K562 (cell line): ENCODE data around the gene PCDH9. TPM values are rescaled to one million over a fixed set of nuclear protein-coding genes. Genes with fewer than 3 reads are reported as not detected.
A peak's percentile ranks its signal among the peaks of the same experiment; 100 is the strongest.

Experiments used
- ATAC-seq: fragments of 200-7000 bp; cut with Tn5 transposase; 3 replicates; pipeline ENCODE4 v1.9.1; 2020; ENCODE audit warnings: moderate library complexity
- BruUV-seq: library from RNA; stranded (reverse); fragments of 400-500 nt; replicated peaks from 2 replicates; lab custom pipeline; 2021; lab: Mats Ljungman, UMichigan
- CTCF ChIA-PET: fragments of 300-600 bp; formaldehyde crosslinking; extraction: SDS; loops from one replicate; lab custom pipeline; 2021; ENCODE audit warnings: low intra/inter-chr PET ratio; lab: Yijun Ruan, JAX
- POLR2A ChIA-PET: fragments of 300-600, 350-650 bp; sonication (Branson Sonifier 250); formaldehyde crosslinking; extraction: SDS; loops from one replicate; lab custom pipeline; 2021; ENCODE audit warnings: antibody characterized with exemption, inconsistent platforms; lab: Yijun Ruan, JAX
- DNase-seq, 4 experiments: peaks; one replicate each; pipeline versions ENCODE4 v3.0.0 to v3.0.0-alpha.2; 2011 to 2018; ENCODE audit warnings: low spot score in 3 of 4, mixed read lengths in 3 of 4; ENCODE audit errors: extremely low read depth in 1 of 4
- FAIRE-seq: peaks from 2 replicates; lab custom pipeline; 2011; peaks lifted over from hg19 to GRCh38; lab: Jason Lieb, UNC
- H2AFZ ChIP-seq: 2 replicates; pipeline ENCODE4 v1.6.0; 2011; ENCODE audit warnings: low read depth, low read length, control low read depth, inconsistent platforms
- H3K27ac ChIP-seq: fragments of 200-600 bp; 3 replicates; pipeline ENCODE4 v1.8.0; 2011; ENCODE audit warnings: low read depth, mild to moderate bottlenecking, control low read depth, inconsistent platforms, low read length, moderate library complexity, mixed read lengths; ENCODE audit errors: extremely low read depth
- H3K27me3 ChIP-seq, 2 experiments: fragments of 300-600 bp in 1 of 2; 2 replicates in 1 of 2; 3 replicates in 1 of 2; pipeline versions ENCODE4 v1.6.0 to v1.8.0; 2011; ENCODE audit warnings: inconsistent platforms in 2 of 2, low read length in 2 of 2, mild to moderate bottlenecking in 1 of 2, mixed read lengths in 1 of 2, moderate library complexity in 1 of 2; ENCODE audit not compliant: control insufficient read depth in 2 of 2, insufficient read depth in 2 of 2
- H3K36me3 ChIP-seq: fragments of 300-600 bp; 3 replicates; pipeline ENCODE4 v1.8.0; 2011; ENCODE audit warnings: mild to moderate bottlenecking, low read length, inconsistent platforms; ENCODE audit not compliant: control insufficient read depth, insufficient read depth
- H3K4me1 ChIP-seq, 2 experiments: fragments of 200-600 bp in 1 of 2; replicated peaks in 1 of 2; 2 replicates in 1 of 2; 3 replicates in 1 of 2; pipeline versions ENCODE4 v1.5.1 to v1.8.0; 2011; ENCODE audit warnings: inconsistent platforms in 2 of 2, low read length in 2 of 2, mild to moderate bottlenecking in 1 of 2, mixed read lengths in 1 of 2, moderate library complexity in 1 of 2; ENCODE audit not compliant: control insufficient read depth in 2 of 2, insufficient read depth in 2 of 2
- H3K4me2 ChIP-seq: 2 replicates; pipeline ENCODE4 v1.6.1; 2011; ENCODE audit warnings: low read length, control low read depth, inconsistent platforms, mixed read lengths; ENCODE audit not compliant: insufficient read depth
- H3K4me3 ChIP-seq: fragments of 200-600 bp; sonication (generic), shearing (Covaris generic); 2 replicates; pipeline ENCODE4 v1.5.1; 2016; ENCODE audit warnings: control low read depth, inconsistent platforms
- H3K79me2 ChIP-seq: fragments of 200-600 bp; 3 replicates; pipeline ENCODE4 v1.8.0; 2011; ENCODE audit warnings: low read length, inconsistent platforms; ENCODE audit not compliant: control insufficient read depth, insufficient read depth
- H3K9ac ChIP-seq, 2 experiments: 2 replicates each; pipeline versions ENCODE4 v1.6.0 to v1.6.1; 2011; ENCODE audit warnings: low read depth in 2 of 2, low read length in 2 of 2, control low read depth in 1 of 2, inconsistent platforms in 1 of 2, mild to moderate bottlenecking in 1 of 2, mixed read lengths in 1 of 2; ENCODE audit not compliant: insufficient read depth in 1 of 2
- H3K9me1 ChIP-seq: one replicate; pipeline ENCODE4 v1.6.0; 2011; ENCODE audit warnings: inconsistent platforms, mild to moderate bottlenecking, low read length, moderate library complexity; ENCODE audit not compliant: control insufficient read depth, insufficient read depth
- H3K9me3 ChIP-seq: replicated peaks from 2 replicates; pipeline ENCODE4 v1.5.1; 2011; ENCODE audit warnings: low read depth, low read length, inconsistent platforms; ENCODE audit not compliant: control insufficient read depth, insufficient read depth
- H4K20me1 ChIP-seq: replicated peaks from 2 replicates; pipeline ENCODE4 v1.6.1; 2011; ENCODE audit warnings: low read length, inconsistent platforms, mixed read lengths; ENCODE audit not compliant: control insufficient read depth, insufficient read depth
- DEAF1 ChIP-seq: fragments of 450-650 bp; formaldehyde crosslinking; IDR thresholded peaks from 2 replicates; pipeline ENCODE4 v1.4.0; 2020; ENCODE audit warnings: mild to moderate bottlenecking, moderate library complexity
- NR2C2 ChIP-seq, 2 experiments: fragments of 200-800 bp in 1 of 2; sonication (Bioruptor generic) in 1 of 2; sonication (generic) in 1 of 2; formaldehyde crosslinking in 1 of 2; IDR thresholded peaks; 2 replicates each; pipeline versions ENCODE4 v1.6.1 to v1.8.0; 2016 to 2022; ENCODE audit warnings: mild to moderate bottlenecking in 1 of 2, missing compliant biosample characterization in 1 of 2, missing genetic modification characterization in 1 of 2, missing genetic modification reagents in 1 of 2
- PPARD ChIP-seq: fragments of 250-450 bp; sonication (Bioruptor Pico); IDR thresholded peaks from 2 replicates; pipeline ENCODE4 v1.8.0; 2022; ENCODE audit warnings: inconsistent platforms, mild to moderate bottlenecking, moderate library complexity
- PTRF ChIP-seq: fragments of 450-650 bp; IDR thresholded peaks from 2 replicates; pipeline ENCODE4 v1.6.1; 2016; ENCODE audit warnings: mild to moderate bottlenecking, missing genetic modification characterization, missing compliant biosample characterization
- SPI1 ChIP-seq: IDR thresholded peaks from 2 replicates; pipeline ENCODE4 v1.6.1; 2011; ENCODE audit warnings: low read depth, low read length, control low read depth, borderline replicate concordance
- SRF ChIP-seq, 2 experiments: fragments of 250-450, 450-650 bp in 1 of 2; sonication (Bioruptor Pico) in 1 of 2; sonication (generic) in 1 of 2; formaldehyde crosslinking; IDR thresholded peaks; 2 replicates each; pipeline versions ENCODE4 v1.5.0 to v1.5.1; 2020 to 2022; ENCODE audit warnings: mild to moderate bottlenecking in 1 of 2, missing genetic modification reagents in 1 of 2
- ZNF780A ChIP-seq: fragments of 250-450 bp; sonication (Bioruptor Pico); IDR thresholded peaks from 2 replicates; pipeline ENCODE4 v1.5.0; 2021; ENCODE audit warnings: mild to moderate bottlenecking
- WGBS: fragments of 100-300 bp; shearing (Covaris generic); methylation state at CpG from one replicate; pipeline ENCODE4 v1.1.6; 2016; ENCODE audit warnings: low coverage, mixed read lengths; ENCODE audit not compliant: insufficient coverage; ENCODE audit errors: missing lambda C conversion rate; 5-methylcytosine and 5-hydroxymethylcytosine counted together
- in situ Hi-C: fragments of 300-500 bp; cut with MboI; formaldehyde crosslinking; loops from 4 replicates; pipeline ENCODE4 v1.15.0; 2018; ENCODE audit warnings: inconsistent platforms, mixed read lengths
- intact Hi-C: fragments of 100-400 bp; cut with micrococcal nuclease; formaldehyde crosslinking; loops from 2 replicates; pipeline ENCODE4 v1.14.2; 2022
- polyA plus RNA-seq, 8 experiments: library from polyadenylated mRNA; depleted of rRNA in 4 of 8; stranded (reverse) in 5 of 8; unstranded in 3 of 8; fragments of >200 nt; fragmentation: Nextera tagmentation in 2 of 8; fragmentation: Illumina TruSeq in 1 of 8; extraction: Ambion mirVana in 2 of 8; extraction: Trizol in 1 of 8; gene quantifications; 2 replicates each; pipeline versions ENCODE4 v1.2.1 to v1.2.3, GENCODE V29; 2011 to 2014; ENCODE audit warnings: inconsistent platforms in 1 of 8, missing spikeins in 1 of 8
- total RNA-seq, 7 experiments: library from RNA; depleted of rRNA in 6 of 7; stranded (reverse); fragments of >200 nt in 6 of 7; fragmentation: Illumina TruSeq in 2 of 7; extraction: Trizol in 2 of 7; gene quantifications; 2 replicates each; pipeline versions ENCODE4 v1.2.1 to v1.2.3, GENCODE V29; 2011 to 2021; ENCODE audit warnings: low replicate concordance in 1 of 7

The PCDH9 gene
- total and polyA plus RNA-seq, 9 of the 15 experiments (the other 6 are each of a cell fraction or from before 2014, with no cell fraction given): 1.1 to 6.7 (median 4.9) TPM

DNA sequence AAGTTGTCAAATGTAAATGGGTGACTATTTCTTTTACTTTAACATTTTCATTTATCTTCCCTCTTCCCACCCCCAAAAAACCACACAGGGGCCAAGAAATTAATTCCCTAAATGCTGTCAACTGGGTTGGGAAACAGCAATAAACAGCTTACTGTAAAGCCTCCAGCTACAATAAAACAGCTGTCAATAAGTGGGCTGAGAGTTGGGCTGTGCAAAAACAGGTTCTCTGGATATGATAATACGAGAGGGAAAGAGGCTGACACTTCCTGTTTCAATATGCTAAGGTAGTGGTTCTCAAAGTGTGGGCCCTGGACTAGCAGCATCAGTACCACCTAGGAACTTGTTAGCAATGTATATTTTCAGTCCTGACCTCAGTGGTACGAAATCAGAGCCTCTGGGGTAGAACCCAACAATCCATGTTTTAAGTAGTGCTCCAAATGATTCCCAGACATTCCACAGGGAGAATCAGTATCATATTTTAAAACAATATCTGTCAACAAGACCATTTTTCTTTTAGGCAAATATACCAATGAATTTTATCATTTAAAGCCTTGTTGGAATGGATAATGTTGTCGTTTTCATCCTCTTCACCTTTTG lies 8.4 kb downstream of the PCDH9 start:
- no TSS peak for BruUV-seq
- in situ Hi-C loops (no loop called here), intact Hi-C loops (loop anchor here (5.0 to 10.0 kb wide), 2 partner anchors 144 to 727 kb away; no protein-coding TSS in a partner anchor)
- no peaks in the 10 kb centered on the region for H3K79me2 ChIP-seq
- no peaks in the 10 kb centered on the region for H4K20me1 ChIP-seq
- H3K4me2 ChIP-seq: no peak overlapping the region
- WGBS: 22% methylated on average over 3 of the region's 3 CpGs
- H3K9ac ChIP-seq: no peak overlapping the region
- DNase-seq (peak in 1 of 4 experiments; percentile 13), FAIRE-seq (no peak), ATAC-seq (peak; percentile 76)
- ChIA-PET POLR2A (no interaction called here), CTCF (no interaction called here)
- no peaks in the 10 kb centered on the region for H3K9me3 ChIP-seq
- no peaks in the 10 kb centered on the region for H3K36me3 ChIP-seq
- no peaks in the 10 kb centered on the region for H3K9me1 ChIP-seq
- H3K4me1 ChIP-seq: no peaks in the 10 kb centered on the region
- H3K4me3 ChIP-seq: no peak overlapping the region
- H2AFZ ChIP-seq: peak overlapping the region; percentile 56
- no peak overlapping the region for H3K27ac ChIP-seq
- H3K27me3 ChIP-seq: no peaks in the 10 kb centered on the region
- TF ChIP-seq PTRF (no peak), DEAF1 (no peak), SRF (CRISPR knock-in tag; IDR thresholded peaks at IDR 0.05) (no peak), ZNF780A (CRISPR knock-in tag) (no peak), SPI1 (peak; percentile 39; the same call in 1 of the 2 replicates), PPARD (CRISPR knock-in tag) (no peak), NR2C2 (CRISPR knock-in tag; IDR thresholded peaks at IDR 0.05) (no peak), NR2C2 (tag; IDR thresholded peaks at IDR 0.05) (no peak)
